CD1c-positive myeloid dendritic cell (primary cell): ENCODE measurements around the gene RPS15.
"Not testable (repeated sequence)": the region's sequence is repeated elsewhere in the genome, so short reads cannot be mapped to it uniquely, and the experiment has no call there.

Source experiments
- DNase-seq: peaks from one replicate; pipeline ENCODE4 v3.0.0-alpha.2; 2016; ENCODE audit errors: extremely low spot score

RPS15 gene

DNA sequence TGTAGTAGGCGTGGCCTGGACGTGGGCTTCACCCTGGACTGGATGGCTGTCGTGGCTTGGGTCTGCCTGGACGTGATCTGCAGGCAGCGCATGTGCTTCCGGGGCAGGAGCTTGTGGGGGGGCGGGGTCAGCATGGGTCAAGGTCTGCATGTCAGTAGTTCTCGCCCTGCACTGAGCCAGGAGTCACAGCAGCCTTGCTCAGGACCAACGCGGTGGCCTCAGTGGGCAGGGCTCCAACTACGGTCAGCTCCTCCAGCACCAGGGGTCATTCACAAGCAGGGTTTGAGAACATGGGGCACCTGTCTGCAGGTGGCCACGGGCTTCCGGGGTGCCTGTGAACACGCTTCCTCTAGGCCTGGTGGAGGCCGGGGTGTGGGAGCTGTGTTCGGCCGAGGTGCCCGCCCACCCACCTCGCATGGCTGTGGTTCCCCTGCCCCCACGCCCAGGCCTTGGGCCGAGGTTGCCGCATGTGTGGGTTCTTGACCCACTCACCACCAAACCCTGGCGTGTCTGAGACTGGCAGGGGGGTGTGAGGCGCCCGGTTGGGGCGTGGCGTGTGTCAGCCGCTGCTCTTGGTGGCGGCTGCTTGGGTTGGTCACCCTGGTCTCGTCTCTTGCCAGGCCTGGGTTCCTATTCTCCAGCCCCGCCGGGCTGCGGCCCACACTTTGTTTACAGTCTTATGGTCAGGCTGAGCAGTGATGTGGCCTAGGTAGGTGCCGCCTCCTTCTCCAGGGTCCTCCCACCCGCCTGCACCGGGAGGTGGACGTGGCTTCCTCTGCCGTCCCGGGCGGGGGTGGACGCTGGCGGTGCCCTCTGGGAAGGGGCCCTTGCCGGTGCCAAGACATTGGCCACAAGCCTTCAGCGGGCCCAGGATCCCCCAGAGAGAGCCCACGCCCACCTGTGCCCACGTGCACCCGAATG is 4.8 kb upstream of the RPS15 start:
- DNase-seq: no peak

DNA sequence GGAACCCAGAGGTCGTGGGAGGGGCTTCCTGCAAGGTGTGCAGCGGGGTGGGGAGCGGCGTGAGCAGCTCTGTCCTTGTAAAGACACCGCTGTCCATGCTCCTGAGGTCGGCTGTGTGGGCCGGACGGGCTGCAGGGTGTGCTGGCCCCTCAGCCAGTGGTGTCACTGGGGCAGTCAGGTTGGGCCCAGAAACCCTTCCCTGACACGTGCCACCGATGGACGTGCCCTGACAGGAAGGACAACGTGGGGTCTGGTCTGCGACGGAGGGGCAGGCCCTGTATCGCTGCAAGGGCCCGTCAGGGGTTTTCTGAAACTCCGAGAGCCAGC is 4.2 kb upstream of the RPS15 start:
- DNase-seq: no peak

DNA sequence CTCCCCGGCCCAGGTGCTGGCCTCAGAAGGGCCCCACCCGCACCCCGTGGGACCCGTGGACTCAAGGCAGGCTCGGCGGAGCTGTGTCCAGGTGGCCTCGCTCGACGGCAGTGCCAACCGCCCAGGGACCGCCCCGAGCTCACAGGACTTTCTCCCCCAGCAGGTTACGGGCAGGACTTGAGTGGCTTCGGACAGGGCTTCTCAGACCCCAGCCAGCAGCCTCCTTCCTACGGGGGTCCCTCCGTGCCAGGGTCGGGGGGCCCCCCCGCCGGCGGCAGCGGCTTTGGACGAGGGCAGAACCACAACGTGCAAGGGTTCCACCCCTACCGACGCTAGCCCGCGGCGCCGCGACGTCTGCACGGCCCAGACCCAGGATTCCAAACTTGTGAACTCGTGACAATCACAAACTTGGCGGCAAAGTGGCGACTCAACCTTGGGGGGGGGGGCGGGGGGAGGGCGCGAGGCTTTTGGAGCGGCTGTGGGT is 3.6 kb upstream of the RPS15 start:
- DNase-seq: no peak

DNA sequence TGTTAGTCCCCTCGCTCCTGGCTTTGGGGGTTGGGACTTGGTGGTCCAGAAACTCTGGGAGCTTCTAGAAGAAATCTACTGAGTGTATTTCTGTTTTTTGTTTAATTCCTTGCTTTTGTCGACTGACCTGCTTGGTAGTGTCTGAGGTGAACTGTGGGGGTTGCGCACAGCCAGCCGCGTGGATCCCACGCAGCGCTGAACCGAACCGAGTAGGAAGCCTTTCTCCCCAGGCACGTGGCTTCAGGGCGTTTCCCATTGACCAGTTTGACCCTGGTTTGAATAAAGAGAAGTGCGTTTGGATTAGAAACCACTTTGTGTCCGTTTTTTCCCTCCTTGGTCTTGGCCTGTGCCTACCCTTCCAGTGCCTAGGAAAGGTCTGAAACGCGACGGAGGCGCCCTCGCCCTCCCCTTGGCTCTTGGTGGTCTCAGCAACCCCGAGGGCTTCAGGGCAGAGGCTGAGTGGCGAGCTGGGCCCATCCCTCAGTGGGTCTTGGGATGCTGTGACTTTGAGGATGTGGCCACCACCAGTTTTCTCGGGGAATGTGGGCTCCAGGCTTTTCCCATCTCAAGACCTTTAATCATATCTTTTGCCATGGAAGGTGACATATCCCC is 2.7 kb upstream of the RPS15 start:
- DNase-seq: peak; percentile 34

DNA sequence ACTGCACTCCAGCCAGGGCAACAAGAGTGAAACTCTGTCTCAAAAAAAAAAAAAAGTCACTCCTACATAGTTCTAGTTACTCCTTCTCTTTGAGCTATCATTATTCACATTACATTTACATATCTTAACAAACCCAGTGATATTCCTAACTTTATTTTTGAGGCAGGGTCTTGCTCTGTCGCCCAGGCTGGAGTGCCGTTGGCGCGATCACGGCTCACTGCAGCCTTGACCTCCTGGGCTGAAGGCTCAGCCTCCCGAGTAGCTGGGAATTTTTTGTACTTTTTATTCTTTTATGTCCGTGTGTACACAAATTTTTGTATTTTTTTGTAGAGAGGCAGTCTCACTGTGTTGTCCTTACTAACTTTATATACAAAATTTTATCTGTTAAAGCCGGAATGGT is 587 bp upstream of the RPS15 start:
- DNase-seq: no peak

DNA sequence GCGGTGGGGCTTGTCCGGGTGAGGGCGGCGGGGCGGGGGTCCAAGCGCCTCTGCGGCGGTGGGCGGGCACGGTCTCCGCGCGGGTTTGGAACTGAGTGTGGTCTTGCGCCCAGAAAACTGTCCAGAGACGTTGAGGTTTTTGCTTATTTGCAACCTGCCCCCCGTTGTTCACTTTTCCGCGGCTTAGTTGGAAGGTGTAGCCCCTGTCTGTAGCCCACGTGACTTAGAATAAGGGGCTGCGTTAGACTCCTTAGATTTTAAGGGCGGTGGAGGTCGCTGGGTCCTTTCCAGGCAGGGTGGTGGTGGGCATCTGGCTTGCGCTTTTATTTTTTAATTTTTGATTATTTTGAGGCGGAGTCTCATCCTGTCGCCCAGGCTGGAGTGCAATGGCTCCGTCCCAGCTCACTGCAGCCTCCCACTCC is 748 bp downstream of the RPS15 start:
- no peak for DNase-seq

DNA sequence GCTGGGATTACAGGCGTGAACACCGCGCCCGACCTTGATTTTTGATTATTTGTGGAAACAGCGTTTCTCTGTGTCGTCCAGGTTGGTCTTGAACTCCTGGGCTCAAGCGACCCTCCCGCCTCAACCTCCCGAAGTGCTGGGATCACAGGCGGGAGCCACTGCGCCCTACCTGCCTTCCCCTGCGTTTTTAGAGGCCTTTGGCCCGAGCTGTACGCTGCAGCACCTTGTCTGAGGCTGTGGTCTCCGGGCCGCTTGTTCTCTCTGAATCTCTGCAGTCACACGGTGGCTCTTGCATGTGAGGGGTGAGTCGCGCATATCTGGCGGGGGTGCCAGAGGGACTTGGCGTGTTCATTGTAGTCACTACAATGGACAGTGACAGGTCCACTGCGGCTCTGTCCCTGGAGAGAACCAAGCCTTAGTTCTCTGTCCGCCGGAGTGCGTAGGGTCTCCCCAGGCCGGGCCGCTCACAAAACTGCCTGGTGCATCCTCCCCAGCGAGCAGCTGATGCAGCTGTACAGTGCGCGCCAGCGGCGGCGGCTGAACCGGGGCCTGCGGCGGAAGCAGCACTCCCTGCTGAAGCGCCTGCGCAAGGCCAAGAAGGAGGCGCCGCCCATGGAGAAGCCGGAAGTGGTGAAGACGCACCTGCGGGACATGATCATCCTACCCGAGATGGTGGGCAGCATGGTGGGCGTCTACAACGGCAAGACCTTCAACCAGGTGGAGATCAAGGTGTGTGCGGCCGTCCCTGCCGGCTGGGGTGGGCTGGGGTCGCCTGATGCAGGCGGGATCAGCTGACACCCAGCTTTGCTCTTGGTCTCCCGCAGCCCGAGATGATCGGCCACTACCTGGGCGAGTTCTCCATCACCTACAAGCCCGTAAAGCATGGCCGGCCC is 1.6 kb downstream of the RPS15 start:
- not testable (repeated sequence) for DNase-seq

DNA sequence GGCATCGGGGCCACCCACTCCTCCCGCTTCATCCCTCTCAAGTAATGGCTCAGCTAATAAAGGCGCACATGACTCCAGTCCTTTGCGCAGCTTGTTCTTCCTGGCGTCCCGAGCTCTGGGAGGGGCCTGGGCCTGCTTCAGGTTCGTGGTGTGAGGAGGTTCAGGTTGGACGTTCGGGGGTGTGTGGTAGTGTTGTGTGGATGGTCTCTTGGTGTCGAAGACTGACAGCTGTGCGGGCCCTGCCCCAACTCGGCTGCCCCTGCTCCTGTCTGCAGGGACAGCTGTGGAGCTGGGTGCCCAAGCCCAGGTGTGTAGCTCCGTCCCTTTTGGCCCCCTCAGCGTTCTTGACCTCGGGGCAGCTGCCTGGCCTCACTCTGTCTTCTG is 2.2 kb downstream of the RPS15 start:
- DNase-seq: no peak

DNA sequence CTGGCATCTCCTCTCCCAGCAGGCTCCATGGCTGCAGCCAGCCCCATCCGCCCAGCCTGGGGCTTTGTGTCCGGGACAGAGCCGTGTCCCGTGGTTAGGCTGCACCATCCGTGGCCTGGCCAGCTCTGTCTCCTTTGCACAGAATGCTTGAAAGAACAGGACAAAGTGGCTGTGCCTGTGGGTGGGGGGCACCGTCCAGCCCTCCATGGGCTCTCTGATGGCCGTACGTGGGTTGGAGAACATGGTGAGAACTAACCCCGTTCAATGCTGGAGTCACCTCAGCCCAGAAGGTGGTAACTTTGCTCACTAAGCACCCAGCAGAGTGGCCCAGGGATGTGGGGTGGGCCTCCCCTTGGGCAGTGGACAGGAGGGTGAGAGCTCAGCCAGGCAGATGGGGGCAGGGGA is 2.8 kb downstream of the RPS15 start:
- no peak for DNase-seq

DNA sequence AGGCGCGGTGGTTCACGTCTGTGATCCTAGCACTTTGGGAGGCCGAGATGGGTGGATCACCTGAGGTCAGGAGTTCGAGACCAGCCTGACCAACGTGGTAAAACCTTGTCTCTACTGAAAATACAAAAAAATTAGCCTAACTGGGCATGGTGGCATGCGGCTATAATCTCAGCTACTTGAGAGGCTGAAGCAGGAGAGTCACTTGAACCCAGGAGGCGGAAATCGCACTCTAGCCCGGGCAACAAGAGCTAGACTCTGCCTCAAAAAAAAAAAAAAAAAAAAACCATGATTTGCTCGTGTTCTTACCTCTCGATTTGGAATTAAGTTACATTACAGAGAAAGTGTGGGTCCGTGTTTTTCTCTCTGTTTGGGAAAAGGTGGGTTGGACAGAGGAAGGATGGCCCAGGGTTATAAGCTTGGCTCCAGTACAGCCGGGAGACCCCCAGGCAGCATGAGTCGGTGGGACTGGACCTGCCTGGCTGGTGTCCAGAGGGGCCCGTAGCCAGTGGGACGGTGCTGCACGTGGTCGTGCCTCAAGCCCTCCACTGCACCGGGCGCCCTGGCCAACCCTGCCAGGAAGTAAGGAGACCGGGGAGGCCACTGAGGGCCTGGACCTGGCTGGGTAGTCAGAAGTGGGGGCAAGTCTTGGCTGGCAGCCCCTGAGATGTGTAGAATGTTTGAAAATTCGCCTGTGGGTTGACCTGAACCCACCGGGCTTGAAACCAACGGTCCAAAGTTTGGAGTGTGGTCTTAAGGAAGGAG is 3.7 kb downstream of the RPS15 start:
- DNase-seq: no peak

DNA sequence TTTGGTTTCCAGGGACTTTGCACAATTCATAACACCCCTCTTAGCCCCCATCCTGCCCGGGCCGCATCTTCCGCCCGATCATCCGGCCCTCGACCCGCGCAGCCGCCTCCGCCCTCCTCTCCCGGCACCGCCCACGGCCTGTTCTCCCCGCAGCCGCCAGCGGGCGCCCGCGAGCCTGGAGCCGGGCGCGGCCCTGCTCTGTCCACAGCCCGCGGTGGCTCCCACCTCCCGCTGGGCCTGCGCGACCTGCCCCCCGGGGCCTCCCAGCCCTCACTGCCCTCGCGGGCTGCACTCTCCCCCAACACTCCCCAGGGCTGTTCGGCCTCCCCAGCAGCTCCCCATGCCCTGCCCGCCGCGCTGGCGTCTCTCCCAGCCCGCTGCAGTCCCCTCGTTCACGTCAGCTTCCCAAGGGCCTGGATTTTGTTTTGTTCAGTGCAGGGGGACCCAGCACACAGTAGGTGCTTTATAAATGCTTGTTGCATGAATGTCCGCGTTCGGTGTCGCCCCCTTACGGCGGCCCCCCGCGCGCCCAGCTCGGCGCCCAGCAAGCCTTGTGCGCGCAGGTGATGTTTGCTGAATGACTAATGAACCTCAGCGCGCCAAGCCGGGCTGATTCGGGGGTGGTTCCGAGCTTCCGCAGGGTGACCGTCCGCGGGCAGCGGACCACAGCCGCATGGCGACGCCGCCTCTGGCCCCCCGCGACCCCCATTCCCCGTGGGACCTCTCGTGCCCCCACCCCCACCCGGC is 7.2 kb downstream of the RPS15 start:
- DNase-seq: peak; percentile 84

DNA sequence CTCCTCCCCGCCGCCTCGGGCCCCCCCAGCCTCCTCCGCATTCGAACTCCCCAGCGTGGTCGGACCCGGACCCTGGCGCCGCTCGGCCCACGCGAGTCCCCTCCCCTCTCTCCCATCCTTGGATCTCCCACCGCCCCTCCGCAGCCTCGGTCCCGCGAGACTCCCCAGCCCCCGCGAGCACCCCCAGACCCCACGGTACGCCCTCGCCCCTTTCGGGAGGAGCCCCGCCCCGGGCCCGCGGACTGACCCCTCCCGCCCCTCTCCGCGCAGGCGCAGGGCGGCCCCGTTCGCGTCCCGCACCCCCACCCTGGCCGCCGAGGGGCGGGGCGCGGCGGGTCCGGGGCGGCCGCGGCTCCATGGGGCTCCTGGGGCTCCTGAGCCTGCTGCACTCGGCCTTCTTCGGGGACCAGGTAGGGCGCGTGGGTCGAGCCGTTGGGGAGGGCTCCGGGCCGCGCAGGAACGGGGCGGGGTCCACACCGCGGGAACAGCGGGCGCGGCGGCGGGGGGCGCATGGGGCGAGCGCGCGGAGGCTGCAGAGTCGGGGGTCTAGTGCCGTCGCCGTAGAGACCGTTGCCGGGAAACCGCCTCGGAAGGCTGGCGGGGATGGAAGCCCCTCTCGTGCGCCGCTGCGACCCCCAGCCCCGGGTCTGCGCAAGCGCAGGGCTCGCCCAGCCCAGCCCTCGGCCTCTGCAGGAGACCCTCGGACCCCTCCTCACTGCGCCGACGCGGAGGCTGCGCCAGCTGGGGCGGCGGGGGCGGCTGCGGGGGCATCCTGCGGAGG is 7.9 kb downstream of the RPS15 start:
- DNase-seq: no peak

DNA sequence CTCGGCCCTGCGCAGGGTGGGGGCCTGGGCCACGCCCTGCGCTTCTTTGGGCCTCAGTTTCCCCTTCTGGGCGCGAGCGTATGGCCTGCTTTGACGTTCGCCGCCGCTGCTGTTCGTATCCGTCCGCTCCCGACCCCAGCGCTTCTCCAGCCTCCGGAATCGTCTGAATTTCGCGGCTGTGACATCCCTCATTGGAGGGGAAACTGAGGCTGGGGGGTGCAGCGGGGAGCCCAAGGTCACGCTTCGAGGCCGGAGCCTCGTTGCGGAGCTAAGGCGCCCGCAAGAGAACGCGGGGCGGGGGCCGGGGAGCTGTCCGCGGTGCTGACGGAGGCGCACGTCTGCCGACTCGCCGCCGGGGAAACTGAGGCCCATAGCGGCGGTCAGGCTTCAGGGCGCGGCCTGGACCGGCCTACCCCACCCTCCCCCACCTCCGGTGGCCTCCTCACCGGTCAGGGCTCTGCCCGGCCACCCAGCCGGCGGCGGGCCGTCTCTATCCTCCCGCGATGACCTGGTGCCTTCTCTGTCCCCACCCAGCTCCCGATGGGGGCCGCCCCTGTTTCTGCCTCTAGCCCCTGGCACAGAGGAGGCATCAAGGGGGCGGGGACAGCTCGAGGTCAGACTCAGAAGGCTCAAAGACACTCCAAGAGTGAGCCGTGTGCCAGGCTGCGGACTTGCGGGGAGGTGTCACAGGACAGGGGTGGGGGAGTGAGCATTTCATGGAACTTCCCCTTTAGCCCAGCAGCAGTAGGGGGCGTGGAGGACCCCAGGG is 8.7 kb downstream of the RPS15 start:
- DNase-seq: peak; percentile 21

DNA sequence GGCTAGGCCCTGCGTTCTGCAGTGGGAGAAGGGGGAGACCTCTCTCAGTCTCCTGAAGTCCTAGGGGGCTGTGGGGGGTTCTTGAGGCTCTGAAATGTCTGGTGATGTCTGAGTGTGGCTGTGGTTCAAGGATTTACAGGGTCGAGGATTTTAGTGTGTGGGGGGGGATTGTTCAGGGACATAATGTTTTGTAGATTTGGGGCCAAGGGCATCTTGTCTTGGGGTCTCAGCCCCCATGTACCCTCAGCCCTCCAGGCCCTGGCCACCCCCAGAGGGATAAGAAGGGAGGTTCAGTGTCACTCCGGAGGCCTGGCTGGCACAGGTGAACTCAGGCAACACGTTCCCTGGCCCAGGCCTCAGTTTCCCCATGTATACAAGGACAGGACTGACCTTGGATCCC is 9.3 kb downstream of the RPS15 start:
- DNase-seq: no peak

DNA sequence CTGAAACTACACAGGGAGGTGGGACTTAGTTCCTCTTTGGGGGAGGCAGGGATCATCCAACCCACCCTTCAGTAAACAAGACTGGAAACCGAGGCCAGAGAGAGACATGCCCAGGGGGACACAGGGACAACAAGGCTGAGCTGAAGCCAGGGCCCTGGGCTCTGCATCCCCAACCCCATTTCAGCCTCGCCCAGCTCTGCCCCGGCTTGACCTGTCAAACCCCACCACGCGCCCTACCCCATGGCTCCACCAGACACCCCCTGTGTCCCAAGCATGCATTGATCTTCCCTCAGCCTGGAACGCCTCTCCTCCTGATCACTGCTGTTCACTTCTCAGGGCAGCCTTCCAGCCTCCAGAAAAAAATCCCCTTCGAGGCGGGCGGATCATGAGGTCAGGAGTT is 9.7 kb downstream of the RPS15 start:
- DNase-seq: no peak

DNA sequence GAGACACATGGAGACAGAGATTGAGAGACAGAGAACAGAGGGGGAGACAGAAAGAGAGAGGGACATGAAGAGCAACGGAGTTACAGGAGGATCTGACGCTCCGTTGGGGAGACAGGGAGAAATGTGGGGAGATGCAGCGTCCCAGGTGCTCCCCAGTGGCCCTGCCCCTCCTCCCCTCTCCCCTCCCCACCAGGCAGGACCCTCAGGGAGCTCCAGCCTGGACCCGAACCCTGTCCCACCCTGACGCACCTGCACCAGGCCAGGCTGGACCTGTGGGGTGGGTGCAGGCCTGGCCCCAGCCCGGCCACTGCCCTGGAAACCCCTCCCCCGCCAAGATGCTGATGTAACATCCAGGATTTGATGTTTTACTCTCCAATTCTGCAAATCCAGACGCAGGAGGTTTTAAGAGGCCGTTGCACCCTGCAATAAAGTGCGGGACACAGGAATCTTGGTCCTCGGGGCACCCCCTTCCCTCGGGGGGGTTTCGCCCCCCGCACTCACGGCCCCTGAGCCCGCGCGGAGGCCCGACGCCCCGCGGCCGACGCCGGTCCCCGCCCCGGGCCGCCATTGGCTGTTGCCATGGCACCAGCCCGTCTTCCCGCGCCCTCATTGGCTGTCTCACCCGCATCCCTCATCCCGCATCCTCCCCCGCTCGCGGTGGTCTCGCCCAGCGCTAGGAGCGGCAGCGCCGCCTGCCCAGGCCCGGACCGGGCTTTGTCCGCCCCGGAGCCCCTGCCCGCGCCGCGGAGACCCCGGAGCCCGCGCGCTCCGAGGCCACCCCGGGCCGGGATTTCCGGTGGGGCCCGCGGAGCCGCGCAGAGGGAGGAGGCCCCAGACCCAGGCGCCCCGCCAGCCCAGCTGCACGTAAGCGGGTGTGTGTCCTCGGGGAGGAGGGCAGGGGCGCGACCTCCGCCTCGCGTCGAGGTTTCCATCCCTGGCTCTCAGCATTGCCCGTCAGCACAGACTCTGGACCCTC is 11.6 kb downstream of the RPS15 start, which contains the start of gene APC2:
Gene APC2 (plus strand): TSS at position 655 of the 976 bp plus-strand sequence. CDS start 2,881 bp downstream, outside the sequence.
- DNase-seq: no peak

DNA sequence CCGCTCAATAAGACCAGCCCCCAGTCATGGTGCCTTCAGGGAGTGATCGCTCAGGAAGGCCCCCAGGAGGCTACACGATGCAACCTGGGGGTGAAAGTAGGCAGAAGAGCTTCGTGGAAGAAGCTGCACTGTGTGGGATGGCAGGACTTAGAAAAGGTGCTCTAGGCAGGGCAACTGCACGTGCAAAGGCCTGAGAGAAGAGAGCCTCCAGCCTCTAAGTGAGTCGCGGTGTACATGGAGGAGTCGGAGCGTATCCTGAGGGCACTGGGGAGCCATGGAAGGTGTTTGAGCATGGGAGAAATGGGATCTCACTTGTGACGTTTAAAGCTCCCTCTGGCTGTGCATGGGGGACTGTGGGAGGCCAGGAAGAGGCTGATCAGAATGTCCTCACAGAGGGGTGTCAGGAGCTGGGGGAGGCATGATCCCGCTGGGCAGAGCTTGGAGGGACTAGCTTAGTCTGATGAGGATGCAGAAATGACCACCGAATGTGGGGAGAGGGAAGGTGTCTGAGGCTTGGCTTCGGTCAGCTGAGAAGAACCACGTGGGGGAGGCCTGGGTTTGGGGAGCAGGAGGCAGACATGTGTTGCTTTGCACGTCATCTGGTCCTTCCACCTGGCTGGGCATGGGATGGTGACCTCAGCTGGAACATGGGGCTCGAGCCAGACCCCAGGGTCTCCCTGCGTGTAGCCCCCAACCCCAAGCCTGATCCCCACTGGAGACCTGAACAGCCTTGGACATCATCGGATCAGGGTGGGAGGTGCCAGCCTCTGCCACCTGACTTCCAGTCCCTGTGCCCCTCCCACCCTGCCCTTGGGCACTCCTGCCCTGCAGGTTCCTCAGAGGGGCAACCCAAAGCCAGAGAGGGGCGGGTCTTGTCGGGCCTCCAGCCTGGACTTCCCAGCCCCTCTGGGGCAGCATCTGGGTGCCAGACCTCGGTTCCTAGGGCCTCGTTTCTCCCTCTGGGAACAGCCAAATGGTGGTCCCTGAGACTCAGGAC is 12.8 kb downstream of the RPS15 start:
- no peak for DNase-seq
